Astrocyte (in vitro differentiated cells and primary cell): ENCODE results near the gene HDAC10. TPM values are rescaled to one million over a fixed set of nuclear protein-coding genes. Genes with fewer than 3 reads are reported as not detected.

Source experiments
- DNase-seq: peaks from one replicate; pipeline ENCODE4 v3.0.0-alpha.2; 2010; ENCODE audit warnings: low read depth
- FAIRE-seq: peaks from 2 replicates; lab custom pipeline; 2011; peaks lifted over from hg19 to GRCh38; lab: Jason Lieb, UNC
- H2AFZ ChIP-seq: 2 replicates; pipeline ENCODE4 v1.6.0; 2012; ENCODE audit warnings: low read depth, low read length, inconsistent platforms
- H3K27ac ChIP-seq: 2 replicates; pipeline ENCODE4 v1.5.1; 2011; ENCODE audit warnings: low read depth, low read length, inconsistent platforms
- H3K27me3 ChIP-seq: 2 replicates; pipeline ENCODE4 v1.6.0; 2011; ENCODE audit warnings: low read length, inconsistent platforms; ENCODE audit not compliant: insufficient read depth
- H3K36me3 ChIP-seq: 2 replicates; pipeline ENCODE4 v1.5.1; 2011; ENCODE audit warnings: low read length, inconsistent platforms; ENCODE audit not compliant: insufficient read depth
- H3K4me1 ChIP-seq: 2 replicates; pipeline ENCODE4 v1.5.1; 2011; ENCODE audit warnings: low read length, inconsistent platforms; ENCODE audit not compliant: insufficient read depth
- H3K4me2 ChIP-seq: 2 replicates; pipeline ENCODE4 v1.6.0; 2012; ENCODE audit warnings: low read length, inconsistent platforms
- H3K4me3 ChIP-seq: 2 replicates; pipeline ENCODE4 v1.5.1; 2011; ENCODE audit warnings: low read depth, mild to moderate bottlenecking, low read length, inconsistent platforms; ENCODE audit not compliant: insufficient read depth
- H3K79me2 ChIP-seq: 2 replicates; pipeline ENCODE4 v1.6.0; 2012; ENCODE audit warnings: mild to moderate bottlenecking, low read length, inconsistent platforms; ENCODE audit not compliant: insufficient read depth
- H3K9ac ChIP-seq: 2 replicates; pipeline ENCODE4 v1.6.0; 2012; ENCODE audit warnings: mild to moderate bottlenecking, low read length, inconsistent platforms
- H3K9me3 ChIP-seq: 2 replicates; pipeline ENCODE4 v1.5.1; 2012; ENCODE audit warnings: low read depth, mild to moderate bottlenecking, low read length, inconsistent platforms; ENCODE audit not compliant: insufficient read depth
- H4K20me1 ChIP-seq: 2 replicates; pipeline ENCODE4 v1.6.0; 2012; ENCODE audit warnings: low read length, inconsistent platforms; ENCODE audit not compliant: insufficient read depth
- H3K27ac Mint-ChIP-seq: one replicate; pipeline ENCODE4 v1.8.0; 2021; ENCODE audit warnings: mild to moderate bottlenecking, mixed read lengths; ENCODE audit not compliant: unreplicated experiment
- H3K27me3 Mint-ChIP-seq: one replicate; pipeline ENCODE4 v1.8.0; 2021; ENCODE audit warnings: low read depth, mixed read lengths; ENCODE audit not compliant: unreplicated experiment
- H3K36me3 Mint-ChIP-seq: one replicate; pipeline ENCODE4 v1.8.0; 2021; ENCODE audit warnings: low read depth, mixed read lengths; ENCODE audit not compliant: unreplicated experiment
- H3K4me1 Mint-ChIP-seq: one replicate; pipeline ENCODE4 v1.8.0; 2021; ENCODE audit warnings: low read depth, mixed read lengths; ENCODE audit not compliant: unreplicated experiment
- H3K4me3 Mint-ChIP-seq: one replicate; pipeline ENCODE4 v1.8.0; 2021; ENCODE audit warnings: mild to moderate bottlenecking, moderate library complexity, mixed read lengths; ENCODE audit not compliant: unreplicated experiment
- H3K9me3 Mint-ChIP-seq: one replicate; pipeline ENCODE4 v1.8.0; 2021; ENCODE audit warnings: mild to moderate bottlenecking, mixed read lengths; ENCODE audit not compliant: unreplicated experiment
- CTCF ChIP-seq: IDR thresholded peaks from 2 replicates; pipeline ENCODE4 v1.5.1; 2011; ENCODE audit warnings: low read depth, mild to moderate bottlenecking, inconsistent platforms, low read length, moderate library complexity; ENCODE audit not compliant: insufficient read depth
- EZH2 ChIP-seq: IDR thresholded peaks from 2 replicates; pipeline ENCODE4 v1.6.1; 2012; ENCODE audit warnings: mild to moderate bottlenecking, low read length, inconsistent platforms; ENCODE audit not compliant: insufficient read depth
- total RNA-seq: library from RNA; stranded (reverse); gene quantifications from 2 replicates; pipeline ENCODE4 v1.2.1, GENCODE V29; 2021

The HDAC10 gene
- total RNA-seq, 1 donor from 2014 or later = 46.5 TPM

- H3K27ac Mint-ChIP-seq = peak within 1 kb of the TSS; percentile 34
- peaks cover 13% of the 10 kb centered on the region for H4K20me1 ChIP-seq
- peak within 1 kb of the TSS; percentile 68 for H3K4me3 ChIP-seq
- TF ChIP-seq EZH2 = no peak
- no peak for TF ChIP-seq CTCF
- peak within 1 kb of the TSS; percentile 84 for H3K9ac ChIP-seq
- peaks cover 7% of the 10 kb centered on the region for H3K4me1 Mint-ChIP-seq
- H3K4me1 ChIP-seq = peaks cover 17% of the 10 kb centered on the region
- FAIRE-seq (no peak), DNase-seq (no peak)
- peak within 1 kb of the TSS; percentile 78 for H3K4me3 Mint-ChIP-seq
- peak within 1 kb of the TSS; percentile 73 for H2AFZ ChIP-seq
- peaks cover 26% of the 10 kb centered on the region for H3K79me2 ChIP-seq
- H3K9me3 ChIP-seq = no peaks in the 10 kb centered on the region
- H3K4me2 ChIP-seq = peak within 1 kb of the TSS; percentile 92
- no peaks in the 10 kb centered on the region for H3K27me3 ChIP-seq
- H3K36me3 Mint-ChIP-seq = peaks cover 8% of the 10 kb centered on the region
- no peaks in the 10 kb centered on the region for H3K36me3 ChIP-seq
- H3K27me3 Mint-ChIP-seq = peaks cover 3% of the 10 kb centered on the region
- no peaks in the 10 kb centered on the region for H3K9me3 Mint-ChIP-seq
- H3K27ac ChIP-seq = peak within 1 kb of the TSS; percentile 58
Observed at GRCh38 chr22:50261615-50262459, 10.8 kb upstream of the HDAC10 start, which contains the start of gene MAPK12. Gene MAPK12, minus strand, starts transcription at chr22:50261683. Its CDS starts 174 bp downstream, at chr22:50261509.

- Histone ChIP-seq H2AFZ (peak overlapping the region; percentile 73), H3K36me3 (no peaks in the 10 kb centered on the region), H3K27me3 (no peaks in the 10 kb centered on the region), H3K79me2 (peaks cover 26% of the 10 kb centered on the region), H3K4me1 (peaks cover 17% of the 10 kb centered on the region), H3K9ac (peak overlapping the region; percentile 84), H4K20me1 (peaks cover 13% of the 10 kb centered on the region), H3K4me2 (peak overlapping the region; percentile 92), H3K9me3 (no peaks in the 10 kb centered on the region), H3K27ac (peak overlapping the region; percentile 58), H3K4me3 (peak overlapping the region; percentile 68)
- Mint-ChIP-seq H3K4me3 (peak overlapping the region; percentile 78), H3K27ac (no peak overlapping the region), H3K27me3 (peaks cover 3% of the 10 kb centered on the region), H3K36me3 (peaks cover 5% of the 10 kb centered on the region), H3K4me1 (peaks cover 7% of the 10 kb centered on the region), H3K9me3 (no peaks in the 10 kb centered on the region)
- peak; percentile 64 for DNase-seq
- FAIRE-seq = no peak
- TF ChIP-seq EZH2 (no peak), CTCF (no peak)
Observed at GRCh38 chr22:50260801-50261614, 9.9 kb upstream of the HDAC10 start.
